HG03442 (cell line): ENCODE results near the gene RNF224.

Source experiments
- ATAC-seq: cut with Tn5 transposase; IDR thresholded peaks from one replicate; pipeline ENCODE4 v1.9.1; 2021; ENCODE audit warnings: mild to moderate bottlenecking, moderate library complexity; ENCODE audit not compliant: unreplicated experiment

RNF224 gene

GRCh38 chr9:137191691-137192447 is 35.4 kb upstream of the RNF224 start:
- ATAC-seq = no peak

- ATAC-seq = no peak
Measured at GRCh38 chr9:137192448-137192780, 34.9 kb upstream of the RNF224 start.

- ATAC-seq = no peak
Measured at GRCh38 chr9:137192859-137193258, 34.4 kb upstream of the RNF224 start.

GRCh38 chr9:137193771-137194170 is 33.5 kb upstream of the RNF224 start:
- ATAC-seq = no peak

- no peak for ATAC-seq
Measured at GRCh38 chr9:137194388-137194787, 32.9 kb upstream of the RNF224 start.

GRCh38 chr9:137194909-137195308 is 32.4 kb upstream of the RNF224 start:
- no peak for ATAC-seq

GRCh38 chr9:137195525-137196220 is 31.6 kb upstream of the RNF224 start:
- ATAC-seq = no peak

- ATAC-seq = no peak
Measured at GRCh38 chr9:137198051-137198901, 29.0 kb upstream of the RNF224 start.

GRCh38 chr9:137198902-137199283 is 28.4 kb upstream of the RNF224 start:
- no peak for ATAC-seq

GRCh38 chr9:137199411-137200121 is 27.7 kb upstream of the RNF224 start:
- no peak for ATAC-seq

GRCh38 chr9:137200311-137201204 is 26.7 kb upstream of the RNF224 start, which contains the start of gene TPRN:
TPRN (minus strand) TSS chr9:137200741; CDS start chr9:137200711, 30 bp downstream.
- ATAC-seq = peak; percentile 80

- ATAC-seq = no peak
Measured at GRCh38 chr9:137201205-137201868, 26.0 kb upstream of the RNF224 start.

- ATAC-seq = no peak
Measured at GRCh38 chr9:137202966-137203365, 24.3 kb upstream of the RNF224 start.

- ATAC-seq = no peak
Measured at GRCh38 chr9:137204731-137205125, 22.6 kb upstream of the RNF224 start.

- peak; percentile 35 for ATAC-seq
Measured at GRCh38 chr9:137205126-137206069, 21.9 kb upstream of the RNF224 start, which contains the start of the genes NDOR1 and TMEM203. NDOR1 (plus strand) TSS chr9:137205700; CDS start chr9:137205778, 78 bp downstream. TMEM203 (minus strand) TSS chr9:137205648; CDS start chr9:137205414, 234 bp downstream.

GRCh38 chr9:137206602-137207001 is 20.7 kb upstream of the RNF224 start:
- no peak for ATAC-seq

- no peak for ATAC-seq
Measured at GRCh38 chr9:137211532-137211931, 15.8 kb upstream of the RNF224 start.

- ATAC-seq = no peak
Measured at GRCh38 chr9:137212520-137212919, 14.8 kb upstream of the RNF224 start.
